Endothelial cell of umbilical vein (primary cell): Measurements from ENCODE around the gene MYO9B. TPM values are rescaled to one million over a fixed set of nuclear protein-coding genes. Genes with fewer than 3 reads are reported as not detected.

Source experiments
- BruUV-seq: library from RNA; stranded (reverse); fragments of 400-500 nt; replicated peaks from 2 replicates; lab custom pipeline; 2021; lab: Mats Ljungman, UMichigan
- CTCF ChIA-PET: fragments of 300-600, 350-600 bp; sonication (Branson Sonifier 250); formaldehyde crosslinking; loops from one replicate; lab custom pipeline; 2021; ENCODE audit warnings: antibody characterized with exemption, inconsistent platforms; lab: Charles Lee
- POLR2A ChIA-PET: fragments of 300-600, 350-600 bp; sonication (Branson Sonifier 250); formaldehyde crosslinking; loops from one replicate; lab custom pipeline; 2021; ENCODE audit warnings: antibody characterized with exemption, inconsistent platforms; lab: Charles Lee
- DNase-seq: peaks from one replicate; pipeline ENCODE4 v3.0.0-alpha.2; 2011; ENCODE audit warnings: low read depth, low spot score
- FAIRE-seq: peaks from 2 replicates; lab custom pipeline; 2011; peaks lifted over from hg19 to GRCh38; lab: Jason Lieb, UNC
- H2AFZ ChIP-seq: 2 replicates; pipeline ENCODE4 v1.6.0; 2012; ENCODE audit warnings: low read depth, low read length, control low read depth, inconsistent platforms
- H3K27ac ChIP-seq: 2 replicates; pipeline ENCODE4 v1.5.1; 2011; ENCODE audit warnings: low read depth, mild to moderate bottlenecking, control low read depth, low read length, moderate library complexity; ENCODE audit not compliant: insufficient read depth
- H3K27me3 ChIP-seq, 2 experiments: 2 replicates each; pipeline versions ENCODE4 v1.6.0 to v1.6.1; 2011; ENCODE audit warnings: low read length in 2 of 2, mixed read lengths in 1 of 2; ENCODE audit not compliant: control insufficient read depth in 2 of 2, insufficient read depth in 2 of 2
- H3K36me3 ChIP-seq, 2 experiments: 2 replicates in 1 of 2; 3 replicates in 1 of 2; pipeline ENCODE4 v1.5.1; 2011; ENCODE audit warnings: low read length in 2 of 2, mild to moderate bottlenecking in 1 of 2, moderate library complexity in 1 of 2; ENCODE audit not compliant: control insufficient read depth in 2 of 2, insufficient read depth in 2 of 2; ENCODE audit errors: extremely low read depth in 1 of 2
- H3K4me1 ChIP-seq: 3 replicates; pipeline ENCODE4 v1.5.1; 2011; ENCODE audit warnings: mild to moderate bottlenecking, low read length; ENCODE audit not compliant: control insufficient read depth, insufficient read depth; ENCODE audit errors: extremely low read depth
- H3K4me2 ChIP-seq: 2 replicates; pipeline ENCODE4 v1.6.1; 2011; ENCODE audit warnings: low read length, control low read depth, mixed read lengths; ENCODE audit not compliant: insufficient read depth
- H3K4me3 ChIP-seq, 3 experiments: fragments of 200-600 bp in 1 of 3; sonication (generic), shearing (Covaris generic) in 1 of 3; replicated peaks in 1 of 3; 2 replicates each; pipeline ENCODE4 v1.5.1; 2011 to 2016; ENCODE audit warnings: control low read depth in 3 of 3, low read length in 3 of 3, mild to moderate bottlenecking in 2 of 3, inconsistent platforms in 1 of 3, low read depth in 1 of 3, moderate library complexity in 1 of 3; ENCODE audit not compliant: insufficient read depth in 1 of 3
- H3K79me2 ChIP-seq: 2 replicates; pipeline ENCODE4 v1.6.0; 2012; ENCODE audit warnings: low read length, inconsistent platforms; ENCODE audit not compliant: control insufficient read depth, insufficient read depth
- H3K9ac ChIP-seq: replicated peaks from 2 replicates; pipeline ENCODE3; 2011; ENCODE audit warnings: low read length, control low read depth; ENCODE audit not compliant: insufficient read depth; ENCODE audit errors: extremely low read depth
- H3K9me1 ChIP-seq: replicated peaks from 3 replicates; pipeline ENCODE4 v1.6.0; 2011; ENCODE audit warnings: mild to moderate bottlenecking, low read length; ENCODE audit not compliant: control insufficient read depth, insufficient read depth; ENCODE audit errors: extremely low read depth
- H3K9me3 ChIP-seq: replicated peaks from 2 replicates; pipeline ENCODE4 v1.5.1; 2012; ENCODE audit warnings: low read length, inconsistent platforms; ENCODE audit not compliant: control insufficient read depth, insufficient read depth
- H4K20me1 ChIP-seq: replicated peaks from 2 replicates; pipeline ENCODE3; 2011; ENCODE audit warnings: mild to moderate bottlenecking, low read length; ENCODE audit not compliant: control insufficient read depth, insufficient read depth; ENCODE audit errors: extremely low read depth
- EZH2 ChIP-seq: IDR thresholded peaks from 2 replicates; pipeline ENCODE4 v1.6.1; 2012; ENCODE audit warnings: borderline replicate concordance, low read depth, mild to moderate bottlenecking, moderate library complexity, low read length, inconsistent platforms; ENCODE audit not compliant: severe bottlenecking
- FOS ChIP-seq: IDR thresholded peaks from 2 replicates; pipeline ENCODE4 v1.6.1; 2011; ENCODE audit warnings: mild to moderate bottlenecking, low read length, moderate library complexity, borderline replicate concordance; ENCODE audit not compliant: insufficient read depth
- JUN ChIP-seq: IDR thresholded peaks from 2 replicates; pipeline ENCODE4 v1.6.1; 2011; ENCODE audit warnings: borderline replicate concordance, low read depth; ENCODE audit not compliant: insufficient read length, insufficient read depth
- MYC ChIP-seq: IDR thresholded peaks from one replicate; pipeline ENCODE4 v1.6.1; 2011; ENCODE audit warnings: mild to moderate bottlenecking, low read depth, low read length
- POLR2A ChIP-seq: IDR thresholded peaks from 2 replicates; pipeline ENCODE4 v1.6.1; 2012; ENCODE audit warnings: low read depth, mild to moderate bottlenecking, control low read depth, low read length
- dilution Hi-C: fragments of 300-500 bp; cut with MboI; formaldehyde crosslinking; loops from one replicate; pipeline ENCODE4 v1.15.0; 2019; ENCODE audit warnings: low sequenced_read_pairs; ENCODE audit not compliant: extremely low pct_ligation_motif_present
- intact Hi-C: fragments of 100-400 bp; cut with micrococcal nuclease; formaldehyde crosslinking; loops from one replicate; pipeline ENCODE4 v1.10.0; 2022
- polyA plus RNA-seq, 4 experiments: library from polyadenylated mRNA; depleted of rRNA in 3 of 4; stranded (reverse) in 3 of 4; unstranded in 1 of 4; fragments of >200 nt; gene quantifications; 2 replicates each; pipeline versions ENCODE4 v1.2.1 to v1.2.3, GENCODE V29; 2011 to 2012; ENCODE audit warnings: missing spikeins in 1 of 4
- total RNA-seq: library from RNA; stranded (reverse); gene quantifications from 2 replicates; pipeline ENCODE4 v1.2.3, GENCODE V29; 2021
- TF ChIP-seq, protein P1 (sequence below), 2 donors: IDR thresholded peaks; 1 replicate in 1 of 2; 2 replicates in 1 of 2; pipeline ENCODE4 v1.5.1; 2011; ENCODE audit warnings: low read length in 2 of 2, mild to moderate bottlenecking in 2 of 2, moderate library complexity in 2 of 2, control low read depth in 1 of 2, inconsistent platforms in 1 of 2, low read depth in 1 of 2; ENCODE audit not compliant: insufficient read depth in 1 of 2; ENCODE audit errors: extremely low read depth in 1 of 2

MYO9B gene
- total and polyA plus RNA-seq, 2 donors (not counting 3 experiments of a cell fraction or from before 2014, with no cell fraction given), result 64.4 to 119 TPM

DNA sequence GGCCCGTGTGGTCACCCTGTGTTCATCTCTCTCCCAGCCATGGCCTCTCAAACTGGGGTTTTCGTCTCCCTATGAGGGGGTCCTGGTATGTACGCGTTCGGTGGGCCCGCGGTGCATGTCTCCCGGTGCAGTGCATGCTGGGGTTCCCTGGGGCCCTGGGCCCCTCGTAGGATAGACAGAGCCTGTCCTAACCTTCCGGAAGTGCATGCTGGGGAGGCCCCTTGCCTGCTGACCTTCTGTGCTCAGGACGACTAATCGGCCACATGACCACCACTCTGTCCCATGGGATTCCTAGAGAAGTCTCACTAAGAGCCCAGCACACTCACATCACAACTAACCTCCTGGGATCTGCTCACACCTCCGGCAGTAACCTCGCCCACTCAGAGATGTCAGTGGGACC lies 134.7 kb downstream of the MYO9B start:
- Histone ChIP-seq H3K4me3 (no peak overlapping the region), H3K4me2 (no peak overlapping the region), H3K9ac (no peak overlapping the region), H4K20me1 (no peaks in the 10 kb centered on the region), H3K27ac (no peak overlapping the region), H3K27me3 (no peaks in the 10 kb centered on the region), H3K9me1 (no peaks in the 10 kb centered on the region), H3K4me1 (peaks cover 13% of the 10 kb centered on the region), H3K36me3 (peaks cover 0 to 38% of the 10 kb centered on the region in 2 experiments), H3K9me3 (no peaks in the 10 kb centered on the region), H3K79me2 (no peaks in the 10 kb centered on the region), H2AFZ (no peak overlapping the region)
- dilution Hi-C loops (no loop called here), intact Hi-C loops (no loop called here)
- no TSS peak for BruUV-seq
- FAIRE-seq (no peak), DNase-seq (no peak)
- TF ChIP-seq JUN (no peak), POLR2A (no peak), FOS (no peak), MYC (no peak), EZH2 (no peak)
- TF ChIP-seq, protein P1, sequence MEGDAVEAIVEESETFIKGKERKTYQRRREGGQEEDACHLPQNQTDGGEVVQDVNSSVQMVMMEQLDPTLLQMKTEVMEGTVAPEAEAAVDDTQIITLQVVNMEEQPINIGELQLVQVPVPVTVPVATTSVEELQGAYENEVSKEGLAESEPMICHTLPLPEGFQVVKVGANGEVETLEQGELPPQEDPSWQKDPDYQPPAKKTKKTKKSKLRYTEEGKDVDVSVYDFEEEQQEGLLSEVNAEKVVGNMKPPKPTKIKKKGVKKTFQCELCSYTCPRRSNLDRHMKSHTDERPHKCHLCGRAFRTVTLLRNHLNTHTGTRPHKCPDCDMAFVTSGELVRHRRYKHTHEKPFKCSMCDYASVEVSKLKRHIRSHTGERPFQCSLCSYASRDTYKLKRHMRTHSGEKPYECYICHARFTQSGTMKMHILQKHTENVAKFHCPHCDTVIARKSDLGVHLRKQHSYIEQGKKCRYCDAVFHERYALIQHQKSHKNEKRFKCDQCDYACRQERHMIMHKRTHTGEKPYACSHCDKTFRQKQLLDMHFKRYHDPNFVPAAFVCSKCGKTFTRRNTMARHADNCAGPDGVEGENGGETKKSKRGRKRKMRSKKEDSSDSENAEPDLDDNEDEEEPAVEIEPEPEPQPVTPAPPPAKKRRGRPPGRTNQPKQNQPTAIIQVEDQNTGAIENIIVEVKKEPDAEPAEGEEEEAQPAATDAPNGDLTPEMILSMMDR (IDR thresholded peaks at IDR 0.05; ENCODE audit: extremely low read depth in 1 of 2, insufficient read depth in 1 of 2, low read depth in 1 of 2, low read length in 2 of 2), result no peak
- ChIA-PET POLR2A (no interaction called here), CTCF (no interaction called here)
